SK-N-SH (cell line): ENCODE measurements around the gene ATP8A2. TPM values are rescaled to one million over a fixed set of nuclear protein-coding genes. Genes with fewer than 3 reads are reported as not detected.

Experiments used
- CTCF ChIA-PET: fragments of 300-600, 350-600 bp; formaldehyde crosslinking; extraction: SDS; loops from one replicate; lab custom pipeline; 2021; lab: Yijun Ruan, JAX
- POLR2A ChIA-PET: fragments of 350-600 bp; sonication (Branson Sonifier 250); formaldehyde crosslinking; extraction: SDS; loops from one replicate; lab custom pipeline; 2020; ENCODE audit warnings: antibody characterized with exemption, inconsistent platforms; lab: Yijun Ruan, JAX
- DNase-seq: peaks from one replicate; pipeline ENCODE4 v3.0.0; 2012
- H2AFZ ChIP-seq: fragments of 200-600 bp; sonication (generic); 2 replicates; pipeline ENCODE4 v1.8.1; 2016; ENCODE audit warnings: antibody characterized with exemption, mild to moderate bottlenecking, low read depth
- H3F3A ChIP-seq: fragments of 200-600 bp; sonication (generic); replicated peaks from 2 replicates; pipeline ENCODE3; 2016; ENCODE audit warnings: antibody characterized with exemption, mild to moderate bottlenecking; ENCODE audit not compliant: insufficient read depth
- H3K27ac ChIP-seq, 2 experiments: fragments of 200-500 bp in 1 of 2; fragments of 200-600 bp in 1 of 2; sonication (Bioruptor generic) in 1 of 2; sonication (generic), shearing (Covaris generic) in 1 of 2; 2 replicates each; pipeline versions ENCODE4 v1.5.1 to v1.6.1; 2014 to 2016; ENCODE audit warnings: low read depth in 2 of 2, inconsistent platforms in 1 of 2, low read length in 1 of 2, mild to moderate bottlenecking in 1 of 2, mixed read lengths in 1 of 2
- H3K27me3 ChIP-seq: fragments of 200-600 bp; sonication (generic), shearing (Covaris generic); 2 replicates; pipeline ENCODE4 v1.6.1; 2016; ENCODE audit warnings: mixed run types; ENCODE audit not compliant: insufficient read depth
- H3K36me3 ChIP-seq, 2 experiments: fragments of 200-500 bp in 1 of 2; fragments of 200-600 bp in 1 of 2; sonication (Bioruptor generic) in 1 of 2; sonication (generic) in 1 of 2; replicated peaks in 1 of 2; 2 replicates each; pipeline versions ENCODE3 to v1.5.1; 2014 to 2016; ENCODE audit warnings: low read length in 1 of 2, mild to moderate bottlenecking in 1 of 2; ENCODE audit not compliant: insufficient read depth in 2 of 2, control insufficient read depth in 1 of 2
- H3K4me1 ChIP-seq, 2 experiments: fragments of 200-500 bp in 1 of 2; fragments of 200-600 bp in 1 of 2; sonication (Bioruptor generic) in 1 of 2; sonication (generic), shearing (Covaris generic) in 1 of 2; 2 replicates each; pipeline versions ENCODE4 v1.5.1 to v1.6.1; 2014 to 2016; ENCODE audit warnings: low read depth in 1 of 2, low read length in 1 of 2, mixed run types in 1 of 2; ENCODE audit not compliant: insufficient read depth in 2 of 2, control insufficient read depth in 1 of 2
- H3K4me2 ChIP-seq: fragments of 200-600 bp; sonication (generic), shearing (Covaris generic); 2 replicates; pipeline ENCODE4 v1.6.1; 2017; ENCODE audit warnings: mixed run types
- H3K4me3 ChIP-seq, 2 experiments: fragments of 200-500 bp in 1 of 2; fragments of 200-600 bp in 1 of 2; sonication (Bioruptor generic) in 1 of 2; sonication (generic), shearing (Covaris generic) in 1 of 2; 2 replicates each; pipeline versions ENCODE4 v1.5.1 to v1.8.1; 2014 to 2016; ENCODE audit warnings: low read depth in 2 of 2, inconsistent platforms in 1 of 2, low read length in 1 of 2, mild to moderate bottlenecking in 1 of 2, mixed read lengths in 1 of 2, moderate library complexity in 1 of 2
- H3K79me2 ChIP-seq: fragments of 200-600 bp; sonication (generic); 2 replicates; pipeline ENCODE4 v1.8.1; 2017; ENCODE audit warnings: mild to moderate bottlenecking; ENCODE audit not compliant: insufficient read depth
- H3K9ac ChIP-seq: fragments of 200-600 bp; sonication (generic); 2 replicates; pipeline ENCODE4 v1.6.1; 2017; ENCODE audit warnings: mixed run types
- H3K9me2 ChIP-seq: fragments of 200-600 bp; sonication (generic); 2 replicates; pipeline ENCODE4 v1.6.1; 2017; ENCODE audit warnings: mixed run types
- H3K9me3 ChIP-seq: fragments of 200-600 bp; sonication (generic); 2 replicates; pipeline ENCODE4 v1.6.1; 2017; ENCODE audit warnings: mixed run types, mild to moderate bottlenecking, moderate library complexity
- H4K20me1 ChIP-seq: fragments of 200-600 bp; sonication (generic); 2 replicates; pipeline ENCODE4 v1.6.1; 2017; ENCODE audit warnings: mild to moderate bottlenecking, mixed run types; ENCODE audit not compliant: insufficient read depth
- CHD2 ChIP-seq: fragments of 150-350 bp; IDR thresholded peaks from 2 replicates; pipeline ENCODE4 v1.6.1; 2018; ENCODE audit warnings: low read length; ENCODE audit not compliant: partially characterized antibody
- EP300 ChIP-seq, 2 experiments: IDR thresholded peaks; 2 replicates each; pipeline versions ENCODE4 v1.4.0 to v1.6.1; 2012; ENCODE audit warnings: borderline replicate concordance in 1 of 2, low read depth in 1 of 2, low read length in 1 of 2
- EZH2phosphoT487 ChIP-seq: fragments of 200-600 bp; sonication (generic); IDR thresholded peaks from 2 replicates; pipeline ENCODE4 v1.6.1; 2017; ENCODE audit warnings: low read depth, mixed run types, mild to moderate bottlenecking, antibody characterized with exemption, moderate library complexity, borderline replicate concordance
- FOSL2 ChIP-seq: IDR thresholded peaks from 2 replicates; pipeline ENCODE4 v1.4.0; 2012; ENCODE audit warnings: low read depth, mild to moderate bottlenecking, moderate library complexity, borderline replicate concordance
- FOXJ3 ChIP-seq: sonication (generic); formaldehyde crosslinking; IDR thresholded peaks from 2 replicates; pipeline ENCODE4 v1.5.1; 2020; ENCODE audit warnings: mild to moderate bottlenecking, missing genetic modification reagents
- MXI1 ChIP-seq: IDR thresholded peaks from 2 replicates; pipeline ENCODE4 v1.6.1; 2012; ENCODE audit warnings: mild to moderate bottlenecking, low read depth, low read length, improper control_type of control experiment
- RFX5 ChIP-seq: IDR thresholded peaks from 2 replicates; pipeline ENCODE4 v1.6.1; 2012; ENCODE audit warnings: mild to moderate bottlenecking, improper control_type of control experiment, low read length
- SIN3A ChIP-seq: IDR thresholded peaks from 2 replicates; pipeline ENCODE4 v1.6.1; 2012; ENCODE audit warnings: low read depth, mild to moderate bottlenecking, low read length, moderate library complexity, borderline replicate concordance
- SMC3 ChIP-seq: IDR thresholded peaks from 2 replicates; pipeline ENCODE4 v1.6.1; 2012; ENCODE audit warnings: low read depth, low read length, improper control_type of control experiment
- TAF1 ChIP-seq: IDR thresholded peaks from 2 replicates; pipeline ENCODE4 v1.6.1; 2012; ENCODE audit warnings: low read depth, mild to moderate bottlenecking, low read length, moderate library complexity, borderline replicate concordance
- TCF12 ChIP-seq: IDR thresholded peaks from 2 replicates; pipeline ENCODE4 v1.4.0; 2012
- YY1 ChIP-seq: IDR thresholded peaks from 2 replicates; pipeline ENCODE4 v1.4.0; 2012; ENCODE audit warnings: low read depth, mild to moderate bottlenecking
- WGBS: methylation state at CpG from one replicate; pipeline ENCODE4 v1.1.6; 2017; ENCODE audit warnings: low lambda C conversion rate; 5-methylcytosine and 5-hydroxymethylcytosine counted together
- polyA plus RNA-seq, 3 experiments: library from polyadenylated mRNA; depleted of rRNA; stranded (reverse); fragments of >200 nt; gene quantifications; 2 replicates each; pipeline ENCODE4 v1.2.3, GENCODE V29; 2012
- TF ChIP-seq, protein P1 (sequence below): IDR thresholded peaks from 2 replicates; pipeline ENCODE4 v1.4.0; 2012; ENCODE audit warnings: low read depth
- TF ChIP-seq, protein P2 (sequence below): fragments of 150-350 bp; IDR thresholded peaks from 2 replicates; pipeline ENCODE4 v1.6.1; 2017; ENCODE audit warnings: antibody characterized with exemption, low read length, low read depth, borderline replicate concordance

The ATP8A2 gene
- polyA plus RNA-seq, 1 of the 3 experiments (the other 2 are of a cell fraction), result 0.02 TPM

DNA sequence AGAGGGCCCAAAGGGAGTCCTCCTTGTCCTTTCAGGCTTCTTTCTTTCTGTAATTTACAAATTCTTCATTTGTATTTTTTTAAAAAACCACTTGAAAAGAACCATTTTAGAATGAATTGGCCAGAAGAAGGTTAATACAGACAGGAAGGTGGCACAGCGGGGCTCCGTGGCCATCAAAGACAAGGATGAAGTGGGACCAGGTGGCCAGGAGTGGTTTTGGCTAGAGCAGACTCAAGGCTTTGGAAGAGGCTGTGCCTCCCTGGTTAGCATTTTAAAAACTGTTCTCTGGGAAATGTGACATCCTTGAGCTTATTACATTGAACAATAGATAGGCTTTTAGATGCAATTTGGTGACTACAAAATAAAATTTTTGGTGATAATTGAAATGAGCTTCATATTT is 48.4 kb downstream of the ATP8A2 start:
- DNase-seq, result no peak
- no peak overlapping the region for H3K4me3 ChIP-seq
- ChIA-PET POLR2A (no interaction called here), CTCF (interaction anchor here (0.9 to 1.0 kb wide), 2 partner anchors 11 to 289 kb away, joined by 3 to 6 read pairs; no protein-coding TSS in a partner anchor)
- H3K9me2 ChIP-seq, result no peaks in the 10 kb centered on the region
- no peaks in the 10 kb centered on the region for H3K36me3 ChIP-seq
- H2AFZ ChIP-seq, result no peak overlapping the region
- TF ChIP-seq EZH2phosphoT487, result no peak
- TF ChIP-seq RFX5, result no peak
- TF ChIP-seq FOXJ3 (CRISPR knock-in tag), result no peak
- no peak for TF ChIP-seq EP300 (IDR thresholded peaks at IDR 0.05; ENCODE audit: borderline replicate concordance in 1 of 2, low read depth in 1 of 2, low read length in 1 of 2)
- TF ChIP-seq TCF12, result no peak
- H3K9me3 ChIP-seq, result no peaks in the 10 kb centered on the region
- H3K9ac ChIP-seq, result no peak overlapping the region
- no peaks in the 10 kb centered on the region for H3K79me2 ChIP-seq
- no peak overlapping the region for H3K27ac ChIP-seq
- no peaks in the 10 kb centered on the region; the same call in 1 of the 2 replicates for H3K27me3 ChIP-seq
- no peaks in the 10 kb centered on the region for H3F3A ChIP-seq
- H3K4me2 ChIP-seq, result no peak overlapping the region
- H3K4me1 ChIP-seq, result no peaks in the 10 kb centered on the region
- no peaks in the 10 kb centered on the region for H4K20me1 ChIP-seq
- WGBS, result 37% methylated on average over 2 of the region's 2 CpGs

- no peak overlapping the region for H3K9ac ChIP-seq
- H4K20me1 ChIP-seq, result no peaks in the 10 kb centered on the region
- H3K27me3 ChIP-seq, result no peaks in the 10 kb centered on the region; the same call in 1 of the 2 replicates
- WGBS, result 29% methylated on average over 6 of the region's 6 CpGs
- no peak for DNase-seq
- H3K9me3 ChIP-seq, result no peaks in the 10 kb centered on the region
- H3K4me1 ChIP-seq, result no peaks in the 10 kb centered on the region
- no peak overlapping the region for H3K27ac ChIP-seq
- no peak overlapping the region for H3K4me3 ChIP-seq
- no peaks in the 10 kb centered on the region for H3K36me3 ChIP-seq
- TF ChIP-seq FOSL2 (no peak), TAF1 (no peak), YY1 (no peak), SMC3 (no peak), MXI1 (no peak), SIN3A (no peak), RFX5 (no peak), CHD2 (no peak)
- TF ChIP-seq, protein P1, sequence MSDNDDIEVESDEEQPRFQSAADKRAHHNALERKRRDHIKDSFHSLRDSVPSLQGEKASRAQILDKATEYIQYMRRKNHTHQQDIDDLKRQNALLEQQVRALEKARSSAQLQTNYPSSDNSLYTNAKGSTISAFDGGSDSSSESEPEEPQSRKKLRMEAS, result no peak
- TF ChIP-seq, protein P2, sequence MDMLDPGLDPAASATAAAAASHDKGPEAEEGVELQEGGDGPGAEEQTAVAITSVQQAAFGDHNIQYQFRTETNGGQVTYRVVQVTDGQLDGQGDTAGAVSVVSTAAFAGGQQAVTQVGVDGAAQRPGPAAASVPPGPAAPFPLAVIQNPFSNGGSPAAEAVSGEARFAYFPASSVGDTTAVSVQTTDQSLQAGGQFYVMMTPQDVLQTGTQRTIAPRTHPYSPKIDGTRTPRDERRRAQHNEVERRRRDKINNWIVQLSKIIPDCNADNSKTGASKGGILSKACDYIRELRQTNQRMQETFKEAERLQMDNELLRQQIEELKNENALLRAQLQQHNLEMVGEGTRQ, result no peak
- no peaks in the 10 kb centered on the region for H3F3A ChIP-seq
- H3K9me2 ChIP-seq, result no peaks in the 10 kb centered on the region
- ChIA-PET POLR2A (no interaction called here), CTCF (no interaction called here)
- H2AFZ ChIP-seq, result no peak overlapping the region
- no peaks in the 10 kb centered on the region for H3K79me2 ChIP-seq
- H3K4me2 ChIP-seq, result no peak overlapping the region
Measured at GRCh38 chr13:25421612-25422011, 49.8 kb downstream of the ATP8A2 start.
